ENCODE data around the gene TBC1D1.

The TBC1D1 gene

GRCh38 chr4:38049545-38050170 is 158.8 kb downstream of the TBC1D1 start:
- DNase-seq (ENCODE audit: low read depth), result no peak

- DNase-seq (ENCODE audit: low read depth), result no peak
Observed at GRCh38 chr4:38050560-38051350, 159.9 kb downstream of the TBC1D1 start.

DNA sequence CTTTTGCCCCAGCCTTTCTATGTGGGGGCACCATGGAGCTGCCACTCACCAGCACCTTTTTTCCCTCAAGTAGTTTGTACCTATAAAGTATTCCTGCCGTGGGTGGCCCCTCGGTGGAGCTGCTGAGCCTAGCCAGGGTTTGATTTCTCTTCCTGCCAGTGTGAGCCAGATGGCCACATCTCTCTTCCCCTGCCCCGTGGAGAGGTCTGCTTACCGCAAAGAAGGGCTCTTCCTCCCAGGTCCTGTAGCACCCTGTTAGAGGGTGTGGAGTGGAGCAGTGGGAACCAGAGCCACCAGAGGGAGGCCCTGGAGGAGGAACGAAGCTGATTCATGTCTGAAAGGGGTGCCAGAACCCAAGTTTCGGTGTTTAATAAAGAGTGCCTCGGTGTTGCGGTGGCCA is 164.7 kb downstream of the TBC1D1 start:
- DNase-seq (ENCODE audit: low read depth), result no peak

DNA sequence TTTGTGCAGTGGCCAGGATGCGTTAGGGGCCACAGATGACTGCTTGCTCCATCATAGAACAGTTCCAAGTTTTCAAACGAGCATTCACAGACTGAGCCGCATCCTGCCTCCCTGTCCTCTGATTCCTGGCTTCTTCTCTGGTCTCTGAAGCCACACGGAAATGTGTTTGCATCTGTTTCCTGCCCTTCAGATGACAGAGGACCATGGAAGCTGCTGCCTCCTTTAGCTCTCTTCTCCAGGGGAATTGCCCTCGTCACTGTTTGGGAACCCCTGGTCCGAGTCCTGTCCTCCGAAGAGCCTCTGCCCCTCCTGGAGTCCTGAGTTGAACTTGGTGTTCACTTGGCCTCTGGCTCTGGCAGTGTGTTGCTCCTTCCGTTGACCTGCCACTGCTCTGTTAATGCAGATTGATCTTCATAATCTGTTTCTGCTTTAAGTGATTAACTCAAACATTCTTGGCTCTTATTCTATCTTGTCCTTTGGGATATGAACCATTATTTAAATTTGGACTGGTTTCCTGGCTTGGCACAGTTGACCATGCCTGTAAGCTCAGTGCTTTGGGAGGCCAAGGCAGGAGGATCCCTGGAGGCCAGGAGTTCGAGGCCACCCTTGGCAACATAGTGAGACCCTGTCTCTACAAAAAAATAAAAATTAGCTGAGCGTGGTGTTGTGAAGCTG is 165.3 kb downstream of the TBC1D1 start:
- no peak for DNase-seq (ENCODE audit: low read depth)

DNA sequence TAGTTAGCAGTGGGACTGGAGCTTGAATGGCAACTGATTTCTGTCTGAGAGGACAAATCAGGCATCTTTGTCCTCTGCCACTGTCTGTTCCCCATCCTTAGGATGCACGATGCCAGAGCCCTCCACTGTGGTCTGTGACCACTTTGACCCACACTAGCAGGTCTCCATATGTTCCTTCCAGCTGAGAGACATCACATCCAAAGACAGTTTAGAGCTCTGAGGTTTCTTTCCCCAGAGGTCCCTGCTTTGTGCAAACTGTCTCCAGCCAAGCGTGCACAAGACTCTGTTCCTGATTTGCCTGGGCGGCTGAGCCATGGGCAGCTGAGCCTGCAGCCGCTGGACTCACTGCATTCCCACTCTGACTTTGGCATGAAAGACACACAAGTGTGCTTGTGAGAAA is 167.3 kb downstream of the TBC1D1 start:
- no peak for DNase-seq (ENCODE audit: low read depth)

GRCh38 chr4:38060829-38061431 is 170.0 kb downstream of the TBC1D1 start:
- no peak for DNase-seq (ENCODE audit: low read depth)

GRCh38 chr4:38062088-38062775 is 171.3 kb downstream of the TBC1D1 start:
- peak; percentile 45 for DNase-seq (ENCODE audit: low read depth)

DNA sequence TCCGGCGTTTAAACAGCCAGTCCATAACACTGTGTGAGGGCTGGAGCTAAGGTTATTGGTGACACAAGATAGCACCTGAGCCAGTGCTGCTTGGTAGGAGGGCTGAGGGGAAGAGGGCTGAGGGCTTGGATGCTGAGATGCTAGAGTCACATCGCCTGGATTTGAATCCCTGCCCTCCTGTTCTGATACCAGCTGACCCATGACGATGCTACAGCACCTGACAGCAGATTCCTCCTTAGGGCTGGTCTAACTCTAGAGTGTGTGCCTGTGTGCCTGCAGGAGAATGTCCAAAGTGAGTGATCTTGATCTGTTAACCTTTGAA is 171.9 kb downstream of the TBC1D1 start:
- DNase-seq (ENCODE audit: low read depth), result no peak

DNA sequence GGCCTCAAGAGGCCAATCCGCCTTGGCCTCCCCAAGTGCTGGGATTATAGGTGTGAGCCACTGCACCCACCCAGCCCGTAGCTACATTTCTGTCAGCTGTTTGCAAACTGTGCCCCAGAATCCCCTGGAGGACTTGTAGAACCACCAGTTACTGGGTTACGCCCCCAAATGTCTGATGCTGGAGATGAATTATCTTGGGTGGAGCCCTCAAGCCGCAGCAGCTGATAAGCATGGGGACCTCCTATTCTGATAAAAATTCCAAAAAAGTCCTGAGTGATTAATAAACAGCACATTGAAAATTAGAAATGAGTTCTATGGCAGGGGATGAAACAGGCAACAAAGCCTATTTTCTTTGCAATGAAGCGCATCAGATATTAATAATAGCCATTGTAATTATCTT is 174.3 kb downstream of the TBC1D1 start:
- DNase-seq (ENCODE audit: low read depth), result no peak

DNA sequence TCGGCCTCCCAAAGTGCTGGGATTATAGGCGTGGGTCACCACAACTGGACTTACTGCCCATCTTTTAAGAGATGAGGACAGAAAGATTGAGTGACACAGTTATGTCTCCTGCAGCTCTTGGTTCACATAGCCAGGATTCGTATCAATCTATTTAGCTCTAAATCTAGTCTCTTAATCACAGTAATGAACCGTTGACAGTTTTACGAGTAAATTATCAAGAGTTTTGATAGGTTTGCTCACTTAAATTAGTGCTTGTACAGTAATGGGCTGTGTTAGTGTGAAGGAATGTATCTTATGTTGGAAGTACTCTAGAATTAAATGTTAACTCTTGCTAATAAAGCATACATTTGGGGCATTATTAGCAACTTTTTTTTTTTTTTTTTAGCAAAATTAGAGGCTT is 175.0 kb downstream of the TBC1D1 start:
- DNase-seq (ENCODE audit: low read depth), result no peak

DNA sequence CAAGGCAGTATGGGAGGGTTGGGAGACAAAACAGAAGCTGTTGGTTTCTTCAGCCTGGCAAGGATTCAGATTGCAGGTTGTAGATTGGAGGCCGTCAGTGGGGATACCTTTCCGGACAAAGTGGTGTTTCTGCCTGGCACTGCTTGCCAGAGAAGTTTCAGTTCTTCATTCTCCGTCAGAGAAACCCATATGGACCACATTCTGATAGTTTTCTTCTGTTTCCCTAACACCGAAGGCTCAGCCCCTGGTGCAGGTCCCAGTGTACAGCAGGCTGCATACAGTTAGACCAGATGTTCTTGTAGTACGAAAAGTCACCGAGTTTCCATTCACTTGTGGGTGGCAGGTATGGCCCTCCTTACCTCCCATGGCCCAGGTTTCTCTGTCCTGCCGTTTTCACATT is 176.6 kb downstream of the TBC1D1 start:
- DNase-seq (ENCODE audit: low read depth), result no peak

GRCh38 chr4:38068107-38068506 is 177.2 kb downstream of the TBC1D1 start:
- DNase-seq (ENCODE audit: low read depth), result no peak

GRCh38 chr4:38069271-38069760 is 178.4 kb downstream of the TBC1D1 start:
- DNase-seq (ENCODE audit: low read depth), result peak; percentile 10

DNA sequence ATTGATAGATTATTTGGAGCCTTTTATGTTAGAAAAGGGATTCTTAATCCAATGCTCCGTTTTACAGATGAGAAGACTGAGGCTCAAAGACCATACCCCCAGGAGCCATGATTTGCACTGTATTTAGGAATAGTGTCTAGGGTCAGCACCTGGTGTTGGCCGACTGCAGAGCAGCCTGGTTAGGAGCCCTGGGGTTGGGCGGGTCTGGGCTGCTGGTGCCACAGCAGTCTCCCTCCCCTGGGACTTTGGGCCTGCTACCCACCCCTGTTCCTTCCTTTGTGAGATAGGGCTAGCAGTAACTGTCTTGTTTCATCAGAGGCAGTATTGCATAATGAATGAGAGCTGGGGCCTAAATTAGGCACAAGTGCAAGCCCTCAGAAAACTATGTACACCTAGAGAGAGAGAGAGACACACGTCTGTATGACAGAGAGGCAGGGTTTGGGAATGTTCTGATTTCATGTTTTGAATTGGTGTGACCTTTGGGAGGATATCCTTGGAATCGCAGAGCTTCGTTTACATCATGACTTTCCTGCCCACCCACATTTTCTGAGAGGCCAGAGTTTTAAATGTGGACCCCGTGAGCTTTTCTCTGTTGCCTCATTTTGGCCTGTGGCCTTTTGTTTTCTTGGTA is 181.0 kb downstream of the TBC1D1 start:
- DNase-seq (ENCODE audit: low read depth), result no peak

GRCh38 chr4:38072578-38072977 is 181.7 kb downstream of the TBC1D1 start:
- DNase-seq (ENCODE audit: low read depth), result no peak

DNA sequence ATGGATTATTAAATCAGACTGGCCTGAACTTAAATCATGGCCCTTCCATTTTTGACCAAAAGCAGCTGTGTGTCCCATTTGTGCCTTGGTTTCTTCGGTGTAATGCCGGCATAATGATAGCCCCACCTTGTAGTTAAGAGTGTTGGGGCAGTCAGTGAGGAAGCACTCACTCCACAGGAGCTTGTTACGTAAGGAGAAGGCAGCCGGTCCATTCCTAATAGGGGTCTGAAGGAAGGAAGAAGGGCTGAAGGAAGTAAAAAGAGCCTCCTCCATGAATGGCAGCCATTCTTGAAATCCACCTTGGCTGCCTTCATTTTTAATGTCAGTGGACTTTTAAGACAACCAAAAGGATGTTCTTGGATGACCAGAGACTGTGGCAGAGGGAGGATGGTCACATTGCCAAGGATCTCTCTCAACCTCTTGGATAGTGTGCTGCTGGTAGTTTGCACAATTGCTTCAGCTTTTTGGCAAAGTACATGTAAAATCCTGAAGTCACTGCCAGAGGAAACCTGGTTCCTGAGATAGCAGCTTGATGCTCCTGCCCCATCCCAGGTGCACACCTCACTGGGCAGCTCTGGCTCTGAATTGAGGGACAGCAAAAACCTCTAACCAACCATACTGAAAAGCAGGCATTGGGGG is 182.8 kb downstream of the TBC1D1 start:
- DNase-seq (ENCODE audit: low read depth), result no peak

DNA sequence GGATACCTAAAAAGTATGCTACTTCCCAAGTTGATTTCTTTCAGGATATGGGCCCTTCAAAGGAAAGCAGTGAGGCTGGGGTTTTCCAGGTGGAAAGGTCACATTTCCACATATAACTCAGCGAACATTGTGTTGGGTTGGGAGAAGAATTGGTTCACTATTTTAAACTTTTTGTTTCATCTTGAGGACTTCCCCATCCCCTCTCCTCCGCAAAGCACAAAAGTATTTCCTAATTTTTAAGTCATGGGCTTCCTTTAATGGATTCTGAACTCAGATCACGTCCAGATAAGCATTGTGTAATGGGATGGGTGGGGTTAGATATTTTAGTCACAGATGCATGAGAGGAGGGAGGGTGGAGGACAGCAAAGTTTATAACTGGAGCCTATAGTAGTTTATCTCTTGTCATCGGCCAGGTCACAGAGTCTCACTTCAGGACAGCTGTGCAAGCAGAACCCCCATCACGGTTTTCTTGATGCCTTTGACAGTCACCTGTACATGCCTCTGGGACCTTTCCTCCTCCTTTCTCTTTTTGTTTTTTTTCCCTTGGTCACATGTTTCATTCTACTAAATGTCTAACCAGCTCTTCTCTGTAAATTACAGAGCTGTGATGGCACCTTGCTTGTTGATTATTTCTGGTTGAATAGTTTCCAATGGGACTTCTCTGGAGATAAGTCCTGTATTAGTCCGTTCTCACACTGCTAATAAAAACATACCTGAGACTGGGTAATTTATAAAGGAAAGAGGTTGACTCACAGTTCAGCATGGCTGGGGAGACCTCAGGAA is 184.7 kb downstream of the TBC1D1 start:
- no peak for DNase-seq (ENCODE audit: low read depth)

DNA sequence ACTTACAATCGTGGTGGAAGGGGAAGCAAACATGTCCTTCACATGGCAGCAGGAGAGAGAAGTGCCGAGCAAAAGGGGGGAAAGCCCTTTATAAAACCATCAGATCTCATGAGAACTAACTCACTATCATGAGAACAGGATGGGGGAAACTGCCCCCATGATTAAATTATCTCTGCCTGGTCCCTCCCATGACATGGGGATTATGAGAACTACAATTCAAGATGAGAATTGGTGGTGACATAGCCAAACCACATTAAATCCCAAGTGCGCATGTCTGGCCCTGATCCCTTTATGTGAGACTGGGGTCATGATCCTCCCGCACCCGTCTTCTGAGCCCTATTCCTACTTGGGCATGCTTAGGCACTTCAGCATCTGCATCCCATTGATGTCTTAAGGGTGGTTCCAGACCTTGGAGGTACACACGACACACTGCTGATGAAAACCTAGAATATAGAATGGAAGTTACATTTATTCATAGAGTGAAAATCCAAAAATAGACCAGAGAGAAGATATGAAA is 185.3 kb downstream of the TBC1D1 start:
- DNase-seq (ENCODE audit: low read depth), result no peak

DNA sequence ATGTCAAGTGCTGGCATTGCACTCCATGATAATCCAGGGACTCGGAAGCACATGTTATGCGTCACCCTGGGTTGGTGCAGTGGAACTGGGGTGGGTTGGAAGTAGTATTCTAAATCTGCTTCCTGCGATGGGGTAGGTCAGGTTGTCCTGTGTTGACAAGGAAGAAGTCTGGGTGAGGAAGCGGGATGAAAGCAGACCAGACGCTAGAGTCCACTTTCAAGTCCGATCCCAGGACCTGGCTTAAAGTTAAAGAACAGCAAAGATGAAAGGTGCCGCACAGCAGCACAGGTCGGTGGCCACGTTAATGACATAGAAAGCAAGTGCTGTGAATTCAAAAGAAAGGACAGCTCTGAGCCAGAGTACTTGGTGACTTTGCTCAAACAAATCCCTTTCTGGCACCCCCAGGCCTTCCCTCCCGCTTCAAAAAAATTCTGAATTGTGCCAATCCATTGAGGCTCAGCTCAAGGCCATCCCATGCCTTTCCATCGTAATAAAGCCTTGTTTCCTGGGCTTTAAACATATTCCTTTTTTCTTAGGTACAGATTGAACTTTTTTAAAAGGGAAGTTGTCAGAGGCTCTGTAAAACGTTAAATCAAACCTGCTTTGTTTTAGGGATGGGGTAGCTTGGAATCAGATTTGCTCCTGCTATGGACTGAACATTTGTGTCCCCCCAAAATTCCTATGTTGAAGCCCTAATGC is 187.1 kb downstream of the TBC1D1 start:
- no peak for DNase-seq (ENCODE audit: low read depth)
